ENCODE measurements around the gene UNC5C. TPM values are rescaled to one million over a fixed set of nuclear protein-coding genes. Genes with fewer than 3 reads are reported as not detected.

Gene UNC5C
- polyA plus RNA-seq, 1 of the 3 experiments (the other 2 are of a cell fraction), result 3.3 TPM

- peaks cover 0 to 12% of the 10 kb centered on the region in 2 experiments; a peak in 1 of 4 replicates for H3K4me1 ChIP-seq (ENCODE audit: control insufficient read depth in 1 of 2, insufficient read depth in 2 of 2, low read depth in 1 of 2, low read length in 1 of 2)
- H3K79me2 ChIP-seq (ENCODE audit: insufficient read depth), result no peaks in the 10 kb centered on the region
- no peaks in the 10 kb centered on the region for H3K9me3 ChIP-seq
- no peak overlapping the region for H3K4me3 ChIP-seq (ENCODE audit: low read depth in 2 of 2, low read length in 1 of 2)
- no peak overlapping the region for H2AFZ ChIP-seq (ENCODE audit: low read depth)
- DNase-seq, result no peak
- 42% methylated on average over 2 of the region's 2 CpGs for WGBS (ENCODE audit: low lambda C conversion rate)
- H4K20me1 ChIP-seq (ENCODE audit: insufficient read depth), result no peaks in the 10 kb centered on the region
- peaks cover 0 to 62% of the 10 kb centered on the region in 2 experiments for H3K36me3 ChIP-seq (replicated peaks in 1 of 2; ENCODE audit: control insufficient read depth in 1 of 2, insufficient read depth in 2 of 2, low read length in 1 of 2)
- TF ChIP-seq ZBTB33 (IDR thresholded peaks at IDR 0.05; ENCODE audit: borderline replicate concordance, low read depth) (no peak), GABPA (IDR thresholded peaks at IDR 0.05; ENCODE audit: low read depth) (no peak), NRF1 (IDR thresholded peaks at IDR 0.05; ENCODE audit: low read depth, low read length) (no peak), MAX (IDR thresholded peaks at IDR 0.05; ENCODE audit: low read depth) (no peak), MEF2A (IDR thresholded peaks at IDR 0.05; ENCODE audit: borderline replicate concordance, low read depth) (no peak), FOXJ3 (CRISPR knock-in tag; IDR thresholded peaks at IDR 0.05) (no peak), TAF1 (IDR thresholded peaks at IDR 0.05; ENCODE audit: borderline replicate concordance, low read depth, low read length) (no peak), EP300 (IDR thresholded peaks at IDR 0.05; ENCODE audit: borderline replicate concordance in 1 of 2, low read depth in 1 of 2, low read length in 1 of 2) (no peak), RCOR1 (IDR thresholded peaks at IDR 0.05; ENCODE audit: low read length) (no peak), CTCF (IDR thresholded peaks at IDR 0.05) (no peak), SMC3 (IDR thresholded peaks at IDR 0.05; ENCODE audit: low read depth, low read length) (no peak), CHD2 (IDR thresholded peaks at IDR 0.05; ENCODE audit: low read length, partially characterized antibody) (no peak)
- H3K27ac ChIP-seq (ENCODE audit: low read depth in 2 of 2, low read length in 1 of 2), result no peak overlapping the region; a peak in 1 of 4 replicates
- ChIA-PET CTCF (no interaction called here), POLR2A (no interaction called here)
- H3F3A ChIP-seq (replicated peaks; ENCODE audit: insufficient read depth), result peaks cover 5% of the 10 kb centered on the region
- H3K9ac ChIP-seq, result no peak overlapping the region
- no peaks in the 10 kb centered on the region for H3K27me3 ChIP-seq (ENCODE audit: insufficient read depth)
- no peak overlapping the region for H3K4me2 ChIP-seq
- H3K9me2 ChIP-seq, result no peaks in the 10 kb centered on the region
Observed at GRCh38 chr4:95181996-95182306, 366.8 kb downstream of the UNC5C start.

GRCh38 chr4:95181243-95181995 lies 367.4 kb downstream of the UNC5C start:
- 72% methylated on average over 18 of the region's 18 CpGs for WGBS (ENCODE audit: low lambda C conversion rate)
- peak; percentile 52 for DNase-seq
- CTCF ChIA-PET, result no interaction called here

More at GRCh38 chr4:95181243-95181995, 367.4 kb downstream of the UNC5C start:
- Histone ChIP-seq H3K27ac (ENCODE audit: low read depth in 2 of 2, low read length in 1 of 2) (no peak overlapping the region; a peak in 1 of 4 replicates), H3K9ac (no peak overlapping the region), H3K36me3 (replicated peaks in 1 of 2; ENCODE audit: control insufficient read depth in 1 of 2, insufficient read depth in 2 of 2, low read length in 1 of 2) (peaks cover 0 to 59% of the 10 kb centered on the region in 2 experiments), H3K4me3 (ENCODE audit: low read depth in 2 of 2, low read length in 1 of 2) (no peak overlapping the region), H3F3A (replicated peaks; ENCODE audit: insufficient read depth) (peaks cover 5% of the 10 kb centered on the region), H3K9me3 (no peaks in the 10 kb centered on the region), H3K27me3 (ENCODE audit: insufficient read depth) (no peaks in the 10 kb centered on the region), H3K9me2 (no peaks in the 10 kb centered on the region), H4K20me1 (ENCODE audit: insufficient read depth) (no peaks in the 10 kb centered on the region), H3K4me2 (no peak overlapping the region), H3K79me2 (ENCODE audit: insufficient read depth) (no peaks in the 10 kb centered on the region), H3K4me1 (ENCODE audit: control insufficient read depth in 1 of 2, insufficient read depth in 2 of 2, low read depth in 1 of 2, low read length in 1 of 2) (peaks cover 0 to 9% of the 10 kb centered on the region in 2 experiments; a peak in 1 of 4 replicates), H2AFZ (ENCODE audit: low read depth) (no peak overlapping the region)
- POLR2A ChIA-PET, result no interaction called here
- TF ChIP-seq CTCF (IDR thresholded peaks at IDR 0.05) (peak; percentile 19; the same call in 1 of the 2 replicates), TAF1 (IDR thresholded peaks at IDR 0.05; ENCODE audit: borderline replicate concordance, low read depth, low read length) (no peak)
